Kidney tubule cell (primary cell): Measurements from ENCODE around the gene MXRA7.
"Not testable (repeated sequence)": the region's sequence is repeated elsewhere in the genome, so short reads cannot be mapped to it uniquely, and the experiment has no call there.

Experiments
- DNase-seq: peaks from one replicate; pipeline ENCODE4 v3.0.0-alpha.2; 2018; ENCODE audit warnings: low spot score

The MXRA7 gene

GRCh38 chr17:76710863-76711611 is at the start of gene MXRA7:
MXRA7 (minus strand) TSS chr17:76710965; CDS start chr17:76710946, 19 bp downstream.
- DNase-seq = peak; percentile 77

GRCh38 chr17:76758570-76758969 is 47.8 kb upstream of the MXRA7 start:
- no peak for DNase-seq

DNA sequence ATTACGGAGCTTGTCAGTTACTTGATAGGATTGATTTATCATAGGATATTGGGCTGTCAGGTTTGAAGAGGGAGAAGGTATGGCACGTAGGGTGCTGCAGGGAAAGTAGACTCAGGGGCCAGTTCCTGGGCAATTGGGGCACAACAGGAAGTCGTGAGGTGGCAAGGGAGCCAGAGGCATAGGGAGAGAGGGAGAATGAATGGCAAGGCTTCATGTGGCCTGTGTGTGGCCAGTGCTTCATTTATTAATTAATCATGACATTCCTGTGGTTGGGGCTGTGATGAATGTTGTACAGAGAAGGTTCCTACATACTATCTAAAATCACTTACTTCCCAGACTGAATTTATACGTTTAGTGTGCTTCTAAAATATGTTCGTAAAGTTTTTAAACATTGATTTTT is 46.5 kb upstream of the MXRA7 start:
- peak; percentile 48 for DNase-seq

DNA sequence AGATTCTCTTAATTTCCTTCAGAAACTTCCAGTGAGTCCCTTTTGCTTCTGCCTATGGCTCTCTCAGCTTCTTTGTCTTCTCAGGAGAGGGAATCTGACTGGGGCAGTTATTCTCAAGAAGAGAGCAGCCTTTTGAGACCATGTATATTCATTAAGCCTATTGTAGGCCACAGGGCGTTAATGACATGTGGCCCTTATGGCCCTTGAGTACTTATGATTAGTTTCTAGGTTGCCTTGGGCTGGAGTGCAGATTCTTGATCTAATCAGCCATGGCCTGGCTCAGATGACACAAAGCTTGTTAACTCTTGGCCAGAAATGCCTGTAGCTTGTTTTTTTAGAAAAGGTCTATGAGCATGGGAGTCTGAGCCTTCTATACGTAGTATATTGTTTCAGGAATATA is 44.5 kb upstream of the MXRA7 start:
- no peak for DNase-seq

DNA sequence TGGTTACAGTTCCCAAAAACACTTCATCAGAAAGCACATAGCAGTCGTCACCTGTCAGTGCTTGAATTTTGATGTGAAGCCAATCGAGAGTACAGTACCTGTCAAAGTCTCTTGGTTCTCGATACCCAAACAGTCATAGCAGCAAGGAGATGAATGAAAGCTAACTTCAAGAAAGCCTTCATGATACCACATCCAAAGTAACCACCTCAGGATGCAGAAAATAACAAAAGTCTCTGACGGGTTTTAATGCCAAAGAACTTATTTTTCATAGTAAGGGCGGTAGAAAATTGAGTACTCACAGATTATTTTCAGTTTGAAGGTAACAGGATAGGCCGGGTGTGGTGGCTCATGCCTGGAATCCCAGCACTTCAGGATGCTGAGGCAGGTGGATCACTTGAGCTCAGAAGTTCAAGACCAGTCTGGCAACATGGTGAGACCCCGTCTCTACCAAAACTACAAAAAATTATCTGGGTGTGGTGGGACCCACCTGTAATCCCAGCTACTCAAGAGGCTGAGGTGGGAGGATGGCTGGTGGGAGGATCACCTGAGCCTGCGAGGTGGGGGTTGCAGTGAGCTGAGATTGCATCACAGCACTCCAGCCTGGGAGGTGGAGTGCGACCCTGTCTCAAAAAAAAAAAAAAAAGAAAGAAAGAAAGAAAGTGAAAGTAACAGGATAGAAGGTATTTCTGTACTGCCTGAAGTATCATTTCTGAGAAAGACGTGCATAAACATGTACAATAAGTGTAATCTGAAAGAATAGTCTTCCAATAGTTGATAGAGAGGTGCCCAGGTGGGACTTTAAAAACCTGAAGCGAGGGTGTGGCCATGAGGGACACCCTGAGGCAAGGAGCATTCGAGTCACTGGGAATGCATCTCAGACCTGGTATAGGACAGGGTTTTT is 42.5 kb upstream of the MXRA7 start:
- DNase-seq = no peak

- DNase-seq = no peak
Observed at GRCh38 chr17:76752006-76752405, 41.2 kb upstream of the MXRA7 start.

DNA sequence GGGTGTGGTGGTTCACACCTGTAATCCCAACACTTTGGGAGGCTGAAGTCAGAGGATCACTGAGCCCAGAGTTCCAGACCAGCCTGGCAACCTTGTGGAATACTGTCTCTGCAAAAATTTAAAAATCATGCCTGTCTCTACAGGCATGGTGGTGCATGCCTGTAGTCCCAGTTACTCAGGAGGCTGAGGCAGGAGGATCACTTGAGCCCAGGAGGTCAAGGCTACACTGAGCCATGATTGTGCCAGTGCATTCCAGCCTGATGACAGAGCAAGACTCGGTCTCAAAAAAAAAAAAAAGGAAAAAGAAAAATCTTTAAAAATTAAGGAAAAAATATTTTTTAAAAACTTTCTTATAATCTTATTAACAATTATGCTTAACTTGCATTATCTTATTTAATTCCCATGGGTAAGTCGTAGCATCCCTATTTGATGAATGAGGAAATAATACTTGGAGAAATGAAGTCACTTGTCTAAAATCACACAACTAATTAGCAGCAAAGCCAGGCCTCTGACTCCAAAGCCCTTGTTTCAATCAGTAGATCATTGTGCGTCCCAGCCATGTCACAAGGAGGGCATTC is 40.7 kb upstream of the MXRA7 start:
- DNase-seq = no peak

DNA sequence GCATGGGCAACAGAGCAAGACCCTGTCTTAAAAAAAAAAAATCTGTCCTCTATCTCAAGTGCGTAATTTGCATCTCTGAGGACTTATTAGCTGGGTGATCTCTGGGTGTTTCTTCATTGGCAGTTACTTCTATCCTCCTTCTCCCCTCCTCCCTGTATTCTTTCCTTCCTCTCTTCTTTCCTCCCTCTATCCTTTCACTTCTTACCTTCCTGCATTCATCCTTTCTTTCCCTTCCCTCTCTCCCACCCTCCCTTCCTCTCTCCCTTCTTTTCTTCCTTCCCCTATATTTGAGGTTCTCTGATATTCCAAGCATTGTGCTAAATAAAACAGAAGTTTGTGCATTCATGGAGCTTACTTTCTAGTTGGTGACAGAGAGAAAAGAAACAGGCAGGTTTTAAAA is 37.9 kb upstream of the MXRA7 start:
- DNase-seq = no peak

DNA sequence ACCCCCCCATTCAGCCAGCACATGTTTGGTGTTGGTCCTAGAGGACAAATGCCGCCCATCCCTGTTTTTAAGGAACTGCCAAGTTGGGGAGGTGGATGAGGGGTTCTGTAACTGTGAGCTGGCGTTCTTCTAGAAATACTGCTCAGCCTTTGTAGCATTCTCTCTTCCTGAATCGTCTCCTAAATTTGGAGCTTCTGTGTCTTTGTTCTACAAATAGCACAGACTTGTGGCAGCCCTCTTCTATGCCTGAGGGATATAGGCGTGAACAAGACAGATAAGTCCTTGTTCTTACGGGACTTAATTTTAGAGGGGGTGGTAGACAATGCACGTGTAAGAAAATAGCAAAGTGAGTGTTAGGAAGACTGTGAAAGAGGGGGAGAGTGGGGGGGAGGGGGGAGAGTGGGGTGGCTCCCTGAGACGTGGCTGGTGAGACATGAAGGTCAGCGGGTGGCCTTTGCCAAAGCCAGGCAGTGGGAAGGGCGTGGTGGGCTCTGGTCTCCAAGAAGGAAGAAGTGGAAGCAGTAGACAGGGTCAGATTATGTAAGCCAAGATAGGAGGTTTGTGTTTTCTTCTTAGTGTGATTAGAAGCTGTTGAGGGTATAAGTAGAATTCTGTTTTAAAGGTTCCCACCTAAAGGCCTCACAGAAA is 37.1 kb upstream of the MXRA7 start:
- no peak for DNase-seq

GRCh38 chr17:76745785-76746184 is 35.0 kb upstream of the MXRA7 start:
- DNase-seq = peak; percentile 43

- DNase-seq = no peak
Observed at GRCh38 chr17:76744747-76745146, 34.0 kb upstream of the MXRA7 start.

- DNase-seq = peak; percentile 30
Observed at GRCh38 chr17:76742958-76743357, 32.2 kb upstream of the MXRA7 start.

GRCh38 chr17:76740329-76741118 is 29.8 kb upstream of the MXRA7 start:
- no peak for DNase-seq

GRCh38 chr17:76739568-76740115 is 28.9 kb upstream of the MXRA7 start:
- DNase-seq = not testable (repeated sequence)

GRCh38 chr17:76738468-76738850 is 27.7 kb upstream of the MXRA7 start:
- DNase-seq = no peak

GRCh38 chr17:76737676-76738467 is 27.1 kb upstream of the MXRA7 start, which contains the start of gene MFSD11:
MFSD11 (plus strand) TSS chr17:76738119; CDS start chr17:76738353, 234 bp downstream.
- DNase-seq = peak; percentile 93

- peak; percentile 98 for DNase-seq
Observed at GRCh38 chr17:76737082-76737675, 26.4 kb upstream of the MXRA7 start, which contains the start of gene SRSF2. SRSF2 (minus strand) TSS chr17:76737331; CDS start chr17:76737160, 171 bp downstream.

- peak; percentile 55 for DNase-seq
Observed at GRCh38 chr17:76736349-76737081, 25.8 kb upstream of the MXRA7 start.
